WTC11 (cell line): ENCODE measurements around the gene CLDN5. TPM values are rescaled to one million over a fixed set of nuclear protein-coding genes. Genes with fewer than 3 reads are reported as not detected.

Experiments
- ATAC-seq: fragments of 200-7000 bp; cut with Tn5 transposase; 2 replicates; pipeline ENCODE4 v1.10.0; 2021; ENCODE audit warnings: mild to moderate bottlenecking, moderate library complexity
- CTCF ChIA-PET: fragments of 300-600 bp; sonication (Branson Sonifier 250); formaldehyde crosslinking; loops from one replicate; lab custom pipeline; 2021; ENCODE audit warnings: antibody characterized with exemption; lab: Charles Lee
- POLR2A ChIA-PET: fragments of 350-600 bp; sonication (Branson Sonifier 250); formaldehyde crosslinking; loops from one replicate; lab custom pipeline; 2021; ENCODE audit warnings: antibody characterized with exemption; lab: Charles Lee
- DNase-seq: peaks from one replicate; pipeline ENCODE4 v3.0.0; 2021; ENCODE audit warnings: low spot score
- H3K27ac Mint-ChIP-seq: 2 replicates; pipeline ENCODE4 v1.8.0; 2021; ENCODE audit warnings: mixed read lengths
- H3K27me3 Mint-ChIP-seq: 2 replicates; pipeline ENCODE4 v1.8.0; 2021; ENCODE audit warnings: low read depth, mild to moderate bottlenecking, moderate library complexity, mixed read lengths
- H3K36me3 Mint-ChIP-seq: 2 replicates; pipeline ENCODE4 v1.8.0; 2021; ENCODE audit warnings: mixed read lengths
- H3K4me1 Mint-ChIP-seq: 2 replicates; pipeline ENCODE4 v1.8.0; 2022; ENCODE audit warnings: mixed read lengths
- H3K4me3 Mint-ChIP-seq: 2 replicates; pipeline ENCODE4 v1.8.0; 2021; ENCODE audit warnings: mild to moderate bottlenecking, moderate library complexity, mixed read lengths
- H3K9me3 Mint-ChIP-seq: 2 replicates; pipeline ENCODE4 v1.8.0; 2021; ENCODE audit warnings: mixed read lengths
- CBFB ChIP-seq: sonication (generic); formaldehyde crosslinking; IDR thresholded peaks from 2 replicates; pipeline ENCODE4 v1.8.1; 2022; ENCODE audit warnings: mild to moderate bottlenecking, low read depth, missing genetic modification reagents
- CREM ChIP-seq: sonication (generic); formaldehyde crosslinking; IDR thresholded peaks from 2 replicates; pipeline ENCODE4 v1.8.1; 2022; ENCODE audit warnings: mild to moderate bottlenecking, missing genetic modification reagents, moderate library complexity
- ETV6 ChIP-seq: sonication (generic); formaldehyde crosslinking; IDR thresholded peaks from 2 replicates; pipeline ENCODE4 v1.8.1; 2022; ENCODE audit warnings: mild to moderate bottlenecking, missing genetic modification reagents
- FOXJ3 ChIP-seq: sonication (generic); formaldehyde crosslinking; IDR thresholded peaks from 2 replicates; pipeline ENCODE4 v1.9.0; 2021; ENCODE audit warnings: missing genetic modification reagents, mild to moderate bottlenecking, borderline replicate concordance
- GRHL2 ChIP-seq: fragments of 250-450 bp; sonication (Bioruptor Pico); IDR thresholded peaks from 2 replicates; pipeline ENCODE4 v1.8.0; 2022; ENCODE audit warnings: mild to moderate bottlenecking, moderate library complexity; ENCODE audit not compliant: insufficient replicate concordance, severe bottlenecking
- JUN ChIP-seq: sonication (generic); formaldehyde crosslinking; IDR thresholded peaks from 2 replicates; pipeline ENCODE4 v1.8.0; 2023; ENCODE audit warnings: mild to moderate bottlenecking, missing genetic modification reagents
- NR2C2 ChIP-seq: sonication (generic); formaldehyde crosslinking; IDR thresholded peaks from 2 replicates; pipeline ENCODE4 v1.8.0; 2022; ENCODE audit warnings: mild to moderate bottlenecking, missing genetic modification reagents
- RORB ChIP-seq: fragments of 250-450 bp; sonication (Bioruptor Pico); IDR thresholded peaks from 2 replicates; pipeline ENCODE4 v1.9.0; 2021; ENCODE audit warnings: mild to moderate bottlenecking
- SOX15 ChIP-seq: fragments of 250-450 bp; sonication (Bioruptor Pico); IDR thresholded peaks from 2 replicates; pipeline ENCODE4 v1.9.0; 2021; ENCODE audit warnings: mild to moderate bottlenecking
- TCF7 ChIP-seq: sonication (generic); formaldehyde crosslinking; IDR thresholded peaks from 2 replicates; pipeline ENCODE4 v1.8.0; 2022; ENCODE audit warnings: mild to moderate bottlenecking, low read depth, missing genetic modification reagents, moderate library complexity
- ZNF121 ChIP-seq: sonication (generic); formaldehyde crosslinking; IDR thresholded peaks from 2 replicates; pipeline ENCODE4 v1.8.0; 2023; ENCODE audit warnings: missing genetic modification reagents
- ZNF317 ChIP-seq: sonication (generic); formaldehyde crosslinking; IDR thresholded peaks from 2 replicates; pipeline ENCODE4 v1.8.1; 2023; ENCODE audit warnings: low read depth, mild to moderate bottlenecking, moderate library complexity, missing genetic modification reagents, borderline replicate concordance
- ZNF423 ChIP-seq: fragments of 250-450 bp; sonication (Bioruptor Pico); IDR thresholded peaks from 2 replicates; pipeline ENCODE4 v2.1.2; 2022; ENCODE audit warnings: mild to moderate bottlenecking, moderate library complexity
- total RNA-seq: library from RNA; stranded (reverse); gene quantifications from 3 replicates; pipeline ENCODE4 v1.2.3, GENCODE V29; 2021
- TF ChIP-seq, protein P1 (sequence below): sonication (generic); formaldehyde crosslinking; IDR thresholded peaks from 2 replicates; pipeline ENCODE4 v1.8.1; 2022; ENCODE audit warnings: mild to moderate bottlenecking, missing genetic modification reagents, moderate library complexity, borderline replicate concordance
- TF ChIP-seq, protein P2 (sequence below): sonication (generic); formaldehyde crosslinking; IDR thresholded peaks from 2 replicates; pipeline ENCODE4 v1.8.0; 2022; ENCODE audit warnings: mild to moderate bottlenecking, missing genetic modification reagents
- TF ChIP-seq, protein P3 (sequence below): sonication (generic); formaldehyde crosslinking; IDR thresholded peaks from 2 replicates; pipeline ENCODE4 v1.8.0; 2023; ENCODE audit warnings: missing genetic modification reagents, mild to moderate bottlenecking, borderline replicate concordance
- TF ChIP-seq, protein P4 (sequence below): sonication (generic); formaldehyde crosslinking; IDR thresholded peaks from 2 replicates; pipeline ENCODE4 v1.8.0; 2022; ENCODE audit warnings: mild to moderate bottlenecking, missing genetic modification reagents
- TF ChIP-seq, protein P5 (sequence below): sonication (generic); formaldehyde crosslinking; IDR thresholded peaks from 2 replicates; pipeline ENCODE4 v1.8.1; 2023; ENCODE audit warnings: mild to moderate bottlenecking, missing genetic modification reagents
- TF ChIP-seq, protein P6 (sequence below): fragments of 250-450 bp; sonication (Bioruptor Pico); IDR thresholded peaks from 2 replicates; pipeline ENCODE4 v2.1.2; 2022; ENCODE audit warnings: mild to moderate bottlenecking, moderate library complexity
- TF ChIP-seq, protein P7 (sequence below): sonication (generic); formaldehyde crosslinking; IDR thresholded peaks from 2 replicates; pipeline ENCODE4 v1.8.0; 2022; ENCODE audit warnings: mild to moderate bottlenecking, missing genetic modification reagents
- TF ChIP-seq, protein P8 (sequence below): sonication (generic); formaldehyde crosslinking; IDR thresholded peaks from 2 replicates; pipeline ENCODE4 v1.8.1; 2022; ENCODE audit warnings: mild to moderate bottlenecking, moderate library complexity, missing genetic modification reagents
- TF ChIP-seq, protein P9 (sequence below): sonication (generic); formaldehyde crosslinking; IDR thresholded peaks from 2 replicates; pipeline ENCODE4 v1.8.0; 2023; ENCODE audit warnings: missing genetic modification reagents

Gene CLDN5
- total RNA-seq, 1 experiment from 2014 or later: 1.0 TPM

DNA sequence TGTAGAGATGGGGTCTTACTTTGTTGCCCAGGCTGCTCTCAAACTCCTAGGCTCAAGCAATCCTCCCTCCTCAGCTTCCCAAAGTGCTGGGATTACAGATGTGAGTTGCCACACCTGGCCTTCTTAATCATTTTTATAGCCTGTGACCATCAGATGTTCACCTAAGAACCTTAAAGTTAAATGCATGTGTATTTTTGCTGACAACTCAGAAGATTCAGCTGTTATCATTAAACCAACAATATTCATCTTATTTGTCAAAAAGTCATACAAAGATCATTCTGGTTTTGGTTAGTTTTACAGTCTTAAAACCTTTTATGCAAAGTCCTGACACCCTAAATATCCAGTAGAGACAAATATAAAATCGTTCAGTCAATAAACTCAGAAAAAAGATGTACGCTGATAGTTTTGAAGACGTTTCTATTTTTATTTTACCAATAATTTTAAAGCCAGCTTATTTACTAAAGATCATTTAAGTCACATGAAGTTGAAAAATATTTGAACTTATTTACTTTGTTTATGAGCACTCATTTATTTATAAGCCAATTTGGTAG lies 22.2 kb downstream of the CLDN5 start:
- no peak for DNase-seq
- Mint-ChIP-seq H3K36me3 (peaks cover 19% of the 10 kb centered on the region), H3K27ac (no peak overlapping the region), H3K9me3 (no peaks in the 10 kb centered on the region), H3K27me3 (no peaks in the 10 kb centered on the region), H3K4me1 (peaks cover 5% of the 10 kb centered on the region; the same call in 1 of the 2 replicates), H3K4me3 (no peak overlapping the region)
- TF ChIP-seq, protein P1, sequence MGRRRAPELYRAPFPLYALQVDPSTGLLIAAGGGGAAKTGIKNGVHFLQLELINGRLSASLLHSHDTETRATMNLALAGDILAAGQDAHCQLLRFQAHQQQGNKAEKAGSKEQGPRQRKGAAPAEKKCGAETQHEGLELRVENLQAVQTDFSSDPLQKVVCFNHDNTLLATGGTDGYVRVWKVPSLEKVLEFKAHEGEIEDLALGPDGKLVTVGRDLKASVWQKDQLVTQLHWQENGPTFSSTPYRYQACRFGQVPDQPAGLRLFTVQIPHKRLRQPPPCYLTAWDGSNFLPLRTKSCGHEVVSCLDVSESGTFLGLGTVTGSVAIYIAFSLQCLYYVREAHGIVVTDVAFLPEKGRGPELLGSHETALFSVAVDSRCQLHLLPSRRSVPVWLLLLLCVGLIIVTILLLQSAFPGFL (CRISPR knock-in tag): no peak
- no peak for TF ChIP-seq ETV6
- no peak for TF ChIP-seq JUN (CRISPR knock-in tag)
- no peak for TF ChIP-seq CBFB (CRISPR knock-in tag)
- no peak for TF ChIP-seq CREM (CRISPR knock-in tag)
- TF ChIP-seq NR2C2 (CRISPR knock-in tag): no peak
- TF ChIP-seq TCF7: no peak
- TF ChIP-seq, protein P2, sequence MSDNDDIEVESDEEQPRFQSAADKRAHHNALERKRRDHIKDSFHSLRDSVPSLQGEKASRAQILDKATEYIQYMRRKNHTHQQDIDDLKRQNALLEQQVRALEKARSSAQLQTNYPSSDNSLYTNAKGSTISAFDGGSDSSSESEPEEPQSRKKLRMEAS: no peak
- TF ChIP-seq, protein P3, sequence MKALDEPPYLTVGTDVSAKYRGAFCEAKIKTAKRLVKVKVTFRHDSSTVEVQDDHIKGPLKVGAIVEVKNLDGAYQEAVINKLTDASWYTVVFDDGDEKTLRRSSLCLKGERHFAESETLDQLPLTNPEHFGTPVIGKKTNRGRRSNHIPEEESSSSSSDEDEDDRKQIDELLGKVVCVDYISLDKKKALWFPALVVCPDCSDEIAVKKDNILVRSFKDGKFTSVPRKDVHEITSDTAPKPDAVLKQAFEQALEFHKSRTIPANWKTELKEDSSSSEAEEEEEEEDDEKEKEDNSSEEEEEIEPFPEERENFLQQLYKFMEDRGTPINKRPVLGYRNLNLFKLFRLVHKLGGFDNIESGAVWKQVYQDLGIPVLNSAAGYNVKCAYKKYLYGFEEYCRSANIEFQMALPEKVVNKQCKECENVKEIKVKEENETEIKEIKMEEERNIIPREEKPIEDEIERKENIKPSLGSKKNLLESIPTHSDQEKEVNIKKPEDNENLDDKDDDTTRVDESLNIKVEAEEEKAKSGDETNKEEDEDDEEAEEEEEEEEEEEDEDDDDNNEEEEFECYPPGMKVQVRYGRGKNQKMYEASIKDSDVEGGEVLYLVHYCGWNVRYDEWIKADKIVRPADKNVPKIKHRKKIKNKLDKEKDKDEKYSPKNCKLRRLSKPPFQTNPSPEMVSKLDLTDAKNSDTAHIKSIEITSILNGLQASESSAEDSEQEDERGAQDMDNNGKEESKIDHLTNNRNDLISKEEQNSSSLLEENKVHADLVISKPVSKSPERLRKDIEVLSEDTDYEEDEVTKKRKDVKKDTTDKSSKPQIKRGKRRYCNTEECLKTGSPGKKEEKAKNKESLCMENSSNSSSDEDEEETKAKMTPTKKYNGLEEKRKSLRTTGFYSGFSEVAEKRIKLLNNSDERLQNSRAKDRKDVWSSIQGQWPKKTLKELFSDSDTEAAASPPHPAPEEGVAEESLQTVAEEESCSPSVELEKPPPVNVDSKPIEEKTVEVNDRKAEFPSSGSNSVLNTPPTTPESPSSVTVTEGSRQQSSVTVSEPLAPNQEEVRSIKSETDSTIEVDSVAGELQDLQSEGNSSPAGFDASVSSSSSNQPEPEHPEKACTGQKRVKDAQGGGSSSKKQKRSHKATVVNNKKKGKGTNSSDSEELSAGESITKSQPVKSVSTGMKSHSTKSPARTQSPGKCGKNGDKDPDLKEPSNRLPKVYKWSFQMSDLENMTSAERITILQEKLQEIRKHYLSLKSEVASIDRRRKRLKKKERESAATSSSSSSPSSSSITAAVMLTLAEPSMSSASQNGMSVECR (CRISPR knock-in tag): no peak
- TF ChIP-seq FOXJ3 (CRISPR knock-in tag): no peak
- TF ChIP-seq, protein P4, sequence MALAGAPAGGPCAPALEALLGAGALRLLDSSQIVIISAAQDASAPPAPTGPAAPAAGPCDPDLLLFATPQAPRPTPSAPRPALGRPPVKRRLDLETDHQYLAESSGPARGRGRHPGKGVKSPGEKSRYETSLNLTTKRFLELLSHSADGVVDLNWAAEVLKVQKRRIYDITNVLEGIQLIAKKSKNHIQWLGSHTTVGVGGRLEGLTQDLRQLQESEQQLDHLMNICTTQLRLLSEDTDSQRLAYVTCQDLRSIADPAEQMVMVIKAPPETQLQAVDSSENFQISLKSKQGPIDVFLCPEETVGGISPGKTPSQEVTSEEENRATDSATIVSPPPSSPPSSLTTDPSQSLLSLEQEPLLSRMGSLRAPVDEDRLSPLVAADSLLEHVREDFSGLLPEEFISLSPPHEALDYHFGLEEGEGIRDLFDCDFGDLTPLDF (CRISPR knock-in tag): no peak
- TF ChIP-seq, protein P5, sequence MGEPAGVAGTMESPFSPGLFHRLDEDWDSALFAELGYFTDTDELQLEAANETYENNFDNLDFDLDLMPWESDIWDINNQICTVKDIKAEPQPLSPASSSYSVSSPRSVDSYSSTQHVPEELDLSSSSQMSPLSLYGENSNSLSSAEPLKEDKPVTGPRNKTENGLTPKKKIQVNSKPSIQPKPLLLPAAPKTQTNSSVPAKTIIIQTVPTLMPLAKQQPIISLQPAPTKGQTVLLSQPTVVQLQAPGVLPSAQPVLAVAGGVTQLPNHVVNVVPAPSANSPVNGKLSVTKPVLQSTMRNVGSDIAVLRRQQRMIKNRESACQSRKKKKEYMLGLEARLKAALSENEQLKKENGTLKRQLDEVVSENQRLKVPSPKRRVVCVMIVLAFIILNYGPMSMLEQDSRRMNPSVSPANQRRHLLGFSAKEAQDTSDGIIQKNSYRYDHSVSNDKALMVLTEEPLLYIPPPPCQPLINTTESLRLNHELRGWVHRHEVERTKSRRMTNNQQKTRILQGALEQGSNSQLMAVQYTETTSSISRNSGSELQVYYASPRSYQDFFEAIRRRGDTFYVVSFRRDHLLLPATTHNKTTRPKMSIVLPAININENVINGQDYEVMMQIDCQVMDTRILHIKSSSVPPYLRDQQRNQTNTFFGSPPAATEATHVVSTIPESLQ (CRISPR knock-in tag): no peak
- no peak for TF ChIP-seq ZNF317 (CRISPR knock-in tag)
- ATAC-seq: no peak
- CTCF ChIA-PET: interaction anchor here (1.8 kb wide), 1 partner anchor 128 kb away, joined by 10 read pairs; no protein-coding TSS in a partner anchor
- POLR2A ChIA-PET: no interaction called here

DNA sequence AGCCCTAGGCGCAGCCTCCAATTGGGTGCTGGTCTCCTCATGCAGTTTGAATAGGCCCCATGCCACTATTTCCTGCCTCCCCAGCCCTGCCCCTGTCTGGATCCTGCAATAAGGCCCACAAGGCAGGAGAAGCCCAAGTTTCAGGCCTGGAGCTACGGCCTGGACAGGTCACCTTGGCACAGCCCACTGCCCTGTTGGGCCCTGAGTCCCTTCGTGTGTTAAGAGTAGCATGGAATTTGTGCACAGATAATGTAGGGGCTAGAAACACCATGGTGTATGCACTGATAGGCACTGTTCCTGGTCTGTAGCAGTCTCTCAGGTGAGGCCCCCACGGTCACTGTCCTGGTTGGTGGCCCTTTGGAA lies 24.3 kb downstream of the CLDN5 start:
- H3K4me3 Mint-ChIP-seq: no peak overlapping the region
- peaks cover 18% of the 10 kb centered on the region for H3K36me3 Mint-ChIP-seq
- CTCF ChIA-PET: no interaction called here
- no peaks in the 10 kb centered on the region for H3K9me3 Mint-ChIP-seq
- DNase-seq: no peak
- peaks cover 5% of the 10 kb centered on the region; the same call in 1 of the 2 replicates for H3K4me1 Mint-ChIP-seq
- no peak overlapping the region for H3K27ac Mint-ChIP-seq
- H3K27me3 Mint-ChIP-seq: no peaks in the 10 kb centered on the region
- POLR2A ChIA-PET: no interaction called here
- ATAC-seq: no peak
- TF ChIP-seq SOX15 (no peak), RORB (CRISPR knock-in tag) (no peak), GRHL2 (CRISPR knock-in tag) (no peak), TCF7 (no peak), ZNF121 (CRISPR knock-in tag) (no peak), ZNF423 (CRISPR knock-in tag) (no peak)
- TF ChIP-seq, protein P6, sequence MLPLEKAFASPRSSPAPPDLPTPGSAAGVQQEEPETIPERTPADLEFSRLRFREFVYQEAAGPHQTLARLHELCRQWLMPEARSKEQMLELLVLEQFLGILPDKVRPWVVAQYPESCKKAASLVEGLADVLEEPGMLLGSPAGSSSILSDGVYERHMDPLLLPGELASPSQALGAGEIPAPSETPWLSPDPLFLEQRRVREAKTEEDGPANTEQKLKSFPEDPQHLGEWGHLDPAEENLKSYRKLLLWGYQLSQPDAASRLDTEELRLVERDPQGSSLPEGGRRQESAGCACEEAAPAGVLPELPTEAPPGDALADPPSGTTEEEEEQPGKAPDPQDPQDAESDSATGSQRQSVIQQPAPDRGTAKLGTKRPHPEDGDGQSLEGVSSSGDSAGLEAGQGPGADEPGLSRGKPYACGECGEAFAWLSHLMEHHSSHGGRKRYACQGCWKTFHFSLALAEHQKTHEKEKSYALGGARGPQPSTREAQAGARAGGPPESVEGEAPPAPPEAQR (CRISPR knock-in tag): no peak
- TF ChIP-seq, protein P7, sequence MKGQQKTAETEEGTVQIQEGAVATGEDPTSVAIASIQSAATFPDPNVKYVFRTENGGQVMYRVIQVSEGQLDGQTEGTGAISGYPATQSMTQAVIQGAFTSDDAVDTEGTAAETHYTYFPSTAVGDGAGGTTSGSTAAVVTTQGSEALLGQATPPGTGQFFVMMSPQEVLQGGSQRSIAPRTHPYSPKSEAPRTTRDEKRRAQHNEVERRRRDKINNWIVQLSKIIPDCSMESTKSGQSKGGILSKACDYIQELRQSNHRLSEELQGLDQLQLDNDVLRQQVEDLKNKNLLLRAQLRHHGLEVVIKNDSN (CRISPR knock-in tag): no peak
- TF ChIP-seq, protein P8, sequence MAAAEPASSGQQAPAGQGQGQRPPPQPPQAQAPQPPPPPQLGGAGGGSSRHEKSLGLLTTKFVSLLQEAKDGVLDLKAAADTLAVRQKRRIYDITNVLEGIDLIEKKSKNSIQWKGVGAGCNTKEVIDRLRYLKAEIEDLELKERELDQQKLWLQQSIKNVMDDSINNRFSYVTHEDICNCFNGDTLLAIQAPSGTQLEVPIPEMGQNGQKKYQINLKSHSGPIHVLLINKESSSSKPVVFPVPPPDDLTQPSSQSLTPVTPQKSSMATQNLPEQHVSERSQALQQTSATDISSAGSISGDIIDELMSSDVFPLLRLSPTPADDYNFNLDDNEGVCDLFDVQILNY (CRISPR knock-in tag): no peak
- TF ChIP-seq, protein P9, sequence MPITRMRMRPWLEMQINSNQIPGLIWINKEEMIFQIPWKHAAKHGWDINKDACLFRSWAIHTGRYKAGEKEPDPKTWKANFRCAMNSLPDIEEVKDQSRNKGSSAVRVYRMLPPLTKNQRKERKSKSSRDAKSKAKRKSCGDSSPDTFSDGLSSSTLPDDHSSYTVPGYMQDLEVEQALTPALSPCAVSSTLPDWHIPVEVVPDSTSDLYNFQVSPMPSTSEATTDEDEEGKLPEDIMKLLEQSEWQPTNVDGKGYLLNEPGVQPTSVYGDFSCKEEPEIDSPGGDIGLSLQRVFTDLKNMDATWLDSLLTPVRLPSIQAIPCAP (CRISPR knock-in tag): no peak
